Amniotic stem cell (primary cell): Measurements from ENCODE around the gene GRIK1.

Experiments used
- DNase-seq: peaks from one replicate; lab custom pipeline; 2025; lab: John Stamatoyannopoulos, UW

Gene GRIK1

GRCh38 chr21:29909571-29909970 is 30.2 kb downstream of the GRIK1 start:
- DNase-seq, result no peak

- DNase-seq, result no peak
Observed at GRCh38 chr21:29904359-29905282, 35.2 kb downstream of the GRIK1 start.

GRCh38 chr21:29896884-29897283 is 42.9 kb downstream of the GRIK1 start:
- no peak for DNase-seq

GRCh38 chr21:29893687-29894086 is 46.1 kb downstream of the GRIK1 start:
- DNase-seq, result no peak

- no peak for DNase-seq
Observed at GRCh38 chr21:29892379-29892778, 47.4 kb downstream of the GRIK1 start.

GRCh38 chr21:29888437-29888836 is 51.4 kb downstream of the GRIK1 start:
- DNase-seq, result no peak

- DNase-seq, result no peak
Observed at GRCh38 chr21:29887313-29888009, 52.3 kb downstream of the GRIK1 start.

- DNase-seq, result no peak
Observed at GRCh38 chr21:29885491-29885890, 54.3 kb downstream of the GRIK1 start.

GRCh38 chr21:29875873-29876272 is 63.9 kb downstream of the GRIK1 start:
- no peak for DNase-seq

- no peak for DNase-seq
Observed at GRCh38 chr21:29875036-29875716, 64.6 kb downstream of the GRIK1 start.

- DNase-seq, result no peak
Observed at GRCh38 chr21:29873908-29874307, 65.9 kb downstream of the GRIK1 start.

GRCh38 chr21:29870814-29871213 is 69.0 kb downstream of the GRIK1 start:
- DNase-seq, result no peak

- no peak for DNase-seq
Observed at GRCh38 chr21:29867796-29868195, 72.0 kb downstream of the GRIK1 start.

- DNase-seq, result no peak
Observed at GRCh38 chr21:29860346-29860745, 79.5 kb downstream of the GRIK1 start.

- DNase-seq, result no peak
Observed at GRCh38 chr21:29857150-29857549, 82.6 kb downstream of the GRIK1 start.

GRCh38 chr21:29854795-29855194 is 85.0 kb downstream of the GRIK1 start:
- no peak for DNase-seq

- no peak for DNase-seq
Observed at GRCh38 chr21:29851611-29852010, 88.2 kb downstream of the GRIK1 start.

GRCh38 chr21:29849735-29850176 is 90.0 kb downstream of the GRIK1 start:
- DNase-seq, result peak; percentile 21

GRCh38 chr21:29843804-29844203 is 96.0 kb downstream of the GRIK1 start:
- no peak for DNase-seq

- no peak for DNase-seq
Observed at GRCh38 chr21:29834617-29835016, 105.2 kb downstream of the GRIK1 start.

- no peak for DNase-seq
Observed at GRCh38 chr21:29832217-29832616, 107.6 kb downstream of the GRIK1 start.

- DNase-seq, result no peak
Observed at GRCh38 chr21:29829564-29830275, 110.1 kb downstream of the GRIK1 start.
